ENCODE results near the gene ORC2.

The ORC2 gene

GRCh38 chr2:200963124-200963917, at the start of gene ORC2:
Gene ORC2 (minus strand): TSS chr2:200963660. CDS start chr2:200958123, 5,537 bp downstream.
- TF ChIP-seq CTCF (IDR thresholded peaks at IDR 0.05; ENCODE audit: control insufficient read depth, insufficient read depth, low read depth, low read length, missing control alignments), result peak; percentile 58
- H3K4me3 ChIP-seq (ENCODE audit: control insufficient read depth, low read depth, low read length), result peak within 1 kb of the TSS; percentile 99
- peak; percentile 79 for DNase-seq (ENCODE audit: low read depth)

- DNase-seq (ENCODE audit: low read depth), result no peak
- H3K4me3 ChIP-seq (ENCODE audit: control insufficient read depth, low read depth, low read length), result no peak overlapping the region
- TF ChIP-seq CTCF (IDR thresholded peaks at IDR 0.05; ENCODE audit: control insufficient read depth, insufficient read depth, low read depth, low read length, missing control alignments), result no peak
Measured at GRCh38 chr2:201008296-201008829, 44.9 kb upstream of the ORC2 start.

GRCh38 chr2:201007584-201007998, 44.1 kb upstream of the ORC2 start:
- no peak overlapping the region for H3K4me3 ChIP-seq (ENCODE audit: control insufficient read depth, low read depth, low read length)
- no peak for TF ChIP-seq CTCF (IDR thresholded peaks at IDR 0.05; ENCODE audit: control insufficient read depth, insufficient read depth, low read depth, low read length, missing control alignments)
- DNase-seq (ENCODE audit: low read depth), result no peak

GRCh38 chr2:201006704-201007103, 43.2 kb upstream of the ORC2 start:
- no peak overlapping the region for H3K4me3 ChIP-seq (ENCODE audit: control insufficient read depth, low read depth, low read length)
- TF ChIP-seq CTCF (IDR thresholded peaks at IDR 0.05; ENCODE audit: control insufficient read depth, insufficient read depth, low read depth, low read length, missing control alignments), result no peak
- DNase-seq (ENCODE audit: low read depth), result no peak

- no peak for DNase-seq (ENCODE audit: low read depth)
- TF ChIP-seq CTCF (IDR thresholded peaks at IDR 0.05; ENCODE audit: control insufficient read depth, insufficient read depth, low read depth, low read length, missing control alignments), result no peak
- H3K4me3 ChIP-seq (ENCODE audit: control insufficient read depth, low read depth, low read length), result no peak overlapping the region
Measured at GRCh38 chr2:201004370-201004769, 40.9 kb upstream of the ORC2 start.

- peak; percentile 41 for DNase-seq (ENCODE audit: low read depth)
- no peak for TF ChIP-seq CTCF (IDR thresholded peaks at IDR 0.05; ENCODE audit: control insufficient read depth, insufficient read depth, low read depth, low read length, missing control alignments)
- H3K4me3 ChIP-seq (ENCODE audit: control insufficient read depth, low read depth, low read length), result no peak overlapping the region
Measured at GRCh38 chr2:200993097-200993496, 29.6 kb upstream of the ORC2 start.
